OCI-LY7 (cell line): ENCODE measurements around the gene GLYATL1. TPM values are rescaled to one million over a fixed set of nuclear protein-coding genes. Genes with fewer than 3 reads are reported as not detected.
A peak's percentile ranks its signal among the peaks of the same experiment; 100 is the strongest.

Experiments
- BruUV-seq: library from RNA; stranded (reverse); fragments of 400-500 nt; replicated peaks from 2 replicates; lab custom pipeline; 2021; lab: Mats Ljungman, UMichigan
- CTCF ChIA-PET: fragments of 300-600 bp; sonication (Branson Sonifier 250); formaldehyde crosslinking; loops from one replicate; lab custom pipeline; 2022; ENCODE audit warnings: antibody characterized with exemption; ENCODE audit not compliant: unreplicated experiment; lab: Charles Lee
- POLR2A ChIA-PET: fragments of 300-600 bp; sonication (Branson Sonifier 250); formaldehyde crosslinking; loops from one replicate; lab custom pipeline; 2022; ENCODE audit warnings: antibody characterized with exemption; lab: Charles Lee
- DNase-seq: peaks from one replicate; pipeline ENCODE4 v3.0.0-alpha.2; 2015; ENCODE audit warnings: low spot score
- H2AFZ ChIP-seq: fragments of 200-600 bp; sonication (generic), shearing (Covaris generic); 2 replicates; pipeline ENCODE4 v1.6.1; 2014; ENCODE audit warnings: mild to moderate bottlenecking, antibody characterized with exemption, low read length, moderate library complexity
- H3K27ac ChIP-seq: fragments of 200-600 bp; sonication (generic); 2 replicates; pipeline ENCODE4 v1.5.1; 2014; ENCODE audit warnings: mixed run types, low read depth, mild to moderate bottlenecking, moderate library complexity, low read length, inconsistent platforms; ENCODE audit not compliant: poor library complexity, severe bottlenecking
- H3K36me3 ChIP-seq: fragments of 200-600 bp; sonication (generic); 2 replicates; pipeline ENCODE4 v1.6.1; 2014; ENCODE audit warnings: mild to moderate bottlenecking, antibody characterized with exemption, low read length, moderate library complexity, mixed read lengths; ENCODE audit not compliant: insufficient read depth
- H3K4me1 ChIP-seq: fragments of 200-600 bp; sonication (generic); 2 replicates; pipeline ENCODE4 v1.5.1; 2014; ENCODE audit warnings: mild to moderate bottlenecking, low read length; ENCODE audit not compliant: insufficient read depth, poor library complexity, severe bottlenecking
- H3K4me2 ChIP-seq: fragments of 200-600 bp; sonication (generic); 2 replicates; pipeline ENCODE4 v1.6.1; 2014; ENCODE audit warnings: mild to moderate bottlenecking, low read length
- H3K4me3 ChIP-seq: fragments of 200-600 bp; sonication (generic); 2 replicates; pipeline ENCODE4 v1.5.1; 2014; ENCODE audit warnings: mild to moderate bottlenecking, low read depth, low read length; ENCODE audit not compliant: poor library complexity, severe bottlenecking
- H3K79me2 ChIP-seq: fragments of 200-600 bp; sonication (generic); 2 replicates; pipeline ENCODE4 v1.6.1; 2016; ENCODE audit warnings: low read depth, mild to moderate bottlenecking, low read length, moderate library complexity, mixed read lengths; ENCODE audit not compliant: insufficient read depth
- H3K9me2 ChIP-seq: fragments of 200-600 bp; sonication (generic); 2 replicates; pipeline ENCODE4 v1.6.1; 2016; ENCODE audit warnings: mild to moderate bottlenecking, low read length, mixed read lengths; ENCODE audit not compliant: insufficient read depth
- H3K9me3 ChIP-seq: fragments of 200-600 bp; sonication (generic); 2 replicates; pipeline ENCODE4 v1.6.1; 2014; ENCODE audit warnings: mild to moderate bottlenecking, mixed run types, low read length, mixed read lengths
- H4K20me1 ChIP-seq: fragments of 200-600 bp; sonication (generic); 2 replicates; pipeline ENCODE4 v1.6.1; 2014; ENCODE audit warnings: mild to moderate bottlenecking, antibody characterized with exemption, low read length, moderate library complexity, mixed read lengths; ENCODE audit not compliant: insufficient read depth
- CTCF ChIP-seq: fragments of 200-600 bp; sonication (generic); conservative IDR thresholded peaks from 2 replicates; pipeline ENCODE4 v1.5.1; 2014; ENCODE audit warnings: mild to moderate bottlenecking, antibody characterized with exemption, low read length, moderate library complexity, mixed read lengths
- EZH2phosphoT487 ChIP-seq: fragments of 200-600 bp; sonication (generic); IDR thresholded peaks from 2 replicates; pipeline ENCODE4 v1.6.1; 2018; ENCODE audit warnings: low read depth, borderline replicate concordance, mild to moderate bottlenecking, mixed run types, antibody characterized with exemption, low read length, moderate library complexity, mixed read lengths
- intact Hi-C: fragments of 100-400 bp; cut with micrococcal nuclease; formaldehyde crosslinking; loops from one replicate; pipeline ENCODE4 v1.10.0; 2022; ENCODE audit not compliant: unreplicated experiment
- total RNA-seq, 2 experiments: library from RNA; depleted of rRNA in 1 of 2; stranded (reverse); fragments of >200 nt in 1 of 2; shearing (Covaris generic) in 1 of 2; gene quantifications; 2 replicates each; pipeline ENCODE4 v1.2.3, GENCODE V29; 2014 to 2022

Gene GLYATL1
- total RNA-seq, 2 experiments from 2014 or later: not detected

GRCh38 chr11:58905721-58906547 is 33.4 kb upstream of the GLYATL1 start:
- TF ChIP-seq EZH2phosphoT487 (no peak), CTCF (no peak)
- H2AFZ ChIP-seq: no peak overlapping the region
- ChIA-PET POLR2A (no interaction called here), CTCF (no interaction called here)
- no peaks in the 10 kb centered on the region for H4K20me1 ChIP-seq
- H3K4me2 ChIP-seq: no peak overlapping the region
- no peak for DNase-seq
- BruUV-seq: no TSS peak
- H3K36me3 ChIP-seq: no peaks in the 10 kb centered on the region
- H3K27ac ChIP-seq: no peak overlapping the region
- intact Hi-C loops: no loop called here
- no peak overlapping the region for H3K4me3 ChIP-seq
- H3K9me2 ChIP-seq: no peaks in the 10 kb centered on the region
- H3K4me1 ChIP-seq: no peaks in the 10 kb centered on the region
- no peaks in the 10 kb centered on the region for H3K79me2 ChIP-seq
- H3K9me3 ChIP-seq: no peaks in the 10 kb centered on the region

GRCh38 chr11:58907780-58908179 is 31.5 kb upstream of the GLYATL1 start:
- POLR2A ChIA-PET: no interaction called here
- Histone ChIP-seq H3K4me3 (no peak overlapping the region), H3K36me3 (no peaks in the 10 kb centered on the region), H4K20me1 (no peaks in the 10 kb centered on the region), H2AFZ (no peak overlapping the region), H3K9me2 (no peaks in the 10 kb centered on the region), H3K4me2 (no peak overlapping the region), H3K4me1 (no peaks in the 10 kb centered on the region), H3K27ac (no peak overlapping the region), H3K79me2 (no peaks in the 10 kb centered on the region), H3K9me3 (no peaks in the 10 kb centered on the region)
- DNase-seq: peak; percentile 8
- TF ChIP-seq CTCF: no peak
- TF ChIP-seq EZH2phosphoT487: no peak
- intact Hi-C loops: no loop called here
- BruUV-seq: no TSS peak
- CTCF ChIA-PET: no interaction called here

- intact Hi-C loops: no loop called here
- Histone ChIP-seq H3K9me3 (peaks cover 9% of the 10 kb centered on the region; the same call in 1 of the 2 replicates), H3K79me2 (no peaks in the 10 kb centered on the region), H3K4me2 (no peak overlapping the region), H3K36me3 (no peaks in the 10 kb centered on the region), H4K20me1 (no peaks in the 10 kb centered on the region), H2AFZ (no peak overlapping the region), H3K4me1 (no peaks in the 10 kb centered on the region), H3K4me3 (no peak overlapping the region), H3K9me2 (no peaks in the 10 kb centered on the region), H3K27ac (no peak overlapping the region)
- ChIA-PET CTCF (no interaction called here), POLR2A (no interaction called here)
- no peak for TF ChIP-seq EZH2phosphoT487
- TF ChIP-seq CTCF: no peak
- no peak for DNase-seq
- no TSS peak for BruUV-seq
Measured at GRCh38 chr11:58912124-58912523, 27.2 kb upstream of the GLYATL1 start.
